NCI-H1048 (cell line): ENCODE data around the gene GTF2F2.
"Not testable (repeated sequence)": the region's sequence is repeated elsewhere in the genome, so short reads cannot be mapped to it uniquely, and the experiment has no call there.

Experiments used
- DNase-seq: peaks from one replicate; lab custom pipeline; 2025; lab: John Stamatoyannopoulos, UW

GTF2F2 gene

DNA sequence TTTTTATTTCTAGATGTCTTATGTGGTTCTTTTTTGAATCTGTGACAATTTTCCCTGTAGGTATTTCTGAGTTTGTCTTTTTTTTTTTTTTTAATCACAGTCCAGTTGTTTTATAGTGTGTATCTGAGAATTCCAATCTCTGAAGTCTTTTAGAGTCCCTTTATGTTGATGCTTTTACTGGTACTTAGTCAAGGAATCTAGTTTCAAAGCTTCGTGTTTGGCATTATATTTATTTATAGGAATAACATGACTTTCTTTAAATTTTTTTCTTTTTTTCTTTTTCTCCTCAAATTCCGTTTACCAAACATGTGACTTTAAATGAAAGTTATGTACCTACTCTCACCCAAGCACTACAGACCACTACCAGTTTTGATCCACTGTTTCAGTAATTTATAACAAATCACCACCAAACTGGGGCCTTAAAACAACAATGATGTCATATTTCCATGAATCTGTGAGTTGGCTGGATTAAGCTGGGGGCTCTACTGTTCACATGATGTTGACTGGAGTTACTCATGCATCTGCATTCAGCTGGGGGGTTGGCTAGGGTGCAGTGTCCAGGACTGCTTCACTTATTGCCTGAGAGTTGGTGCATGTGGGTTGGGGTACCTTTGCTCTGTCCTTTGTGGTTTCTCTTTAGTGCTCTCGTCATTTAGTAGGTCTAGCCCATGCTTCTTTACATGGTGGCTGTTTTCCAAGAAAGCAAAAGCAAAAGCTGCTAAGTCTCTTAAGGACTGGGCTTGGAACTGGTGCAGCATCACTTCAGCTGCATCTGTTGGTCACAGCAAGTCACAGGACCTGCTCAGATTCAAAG lies 58.2 kb downstream of the GTF2F2 start:
- DNase-seq, result no peak

DNA sequence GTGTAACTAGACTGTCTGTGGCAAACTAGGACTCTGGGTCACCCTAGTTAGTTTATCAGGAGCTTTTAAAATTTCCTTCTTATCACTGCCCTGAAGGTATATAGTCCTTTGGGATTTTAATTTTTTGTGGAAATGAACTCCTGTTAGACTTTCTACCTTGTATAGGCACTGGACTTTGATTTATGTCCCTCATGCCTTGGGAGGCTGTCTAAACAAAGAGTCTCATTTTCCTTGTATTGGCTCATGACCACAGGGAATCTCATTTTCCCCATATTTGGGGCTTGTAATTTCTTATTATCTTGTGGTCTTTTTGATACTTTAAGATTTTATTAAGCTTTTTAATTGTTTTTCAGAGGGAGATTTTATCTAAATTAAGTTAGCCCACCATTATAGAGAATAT lies 59.1 kb downstream of the GTF2F2 start:
- DNase-seq, result no peak

DNA sequence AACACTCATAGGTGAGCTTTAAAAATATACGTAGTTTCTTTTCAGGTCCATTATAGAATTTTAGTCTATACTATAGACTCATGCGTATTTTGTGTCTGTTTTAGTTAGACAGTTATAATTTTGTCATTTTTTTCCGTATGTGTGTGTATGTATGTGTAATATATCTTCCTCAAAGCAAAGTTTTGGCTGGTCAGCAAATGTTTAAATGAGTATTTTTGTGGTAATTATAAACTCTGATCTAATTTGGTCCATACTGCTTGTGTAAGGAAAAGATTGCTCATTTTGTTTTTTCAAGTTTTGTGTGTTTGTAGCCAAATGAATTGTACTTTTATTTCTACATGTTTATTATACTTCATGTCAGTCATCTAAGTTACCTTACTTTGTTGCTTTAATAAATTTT lies 60.0 kb downstream of the GTF2F2 start:
- no peak for DNase-seq

DNA sequence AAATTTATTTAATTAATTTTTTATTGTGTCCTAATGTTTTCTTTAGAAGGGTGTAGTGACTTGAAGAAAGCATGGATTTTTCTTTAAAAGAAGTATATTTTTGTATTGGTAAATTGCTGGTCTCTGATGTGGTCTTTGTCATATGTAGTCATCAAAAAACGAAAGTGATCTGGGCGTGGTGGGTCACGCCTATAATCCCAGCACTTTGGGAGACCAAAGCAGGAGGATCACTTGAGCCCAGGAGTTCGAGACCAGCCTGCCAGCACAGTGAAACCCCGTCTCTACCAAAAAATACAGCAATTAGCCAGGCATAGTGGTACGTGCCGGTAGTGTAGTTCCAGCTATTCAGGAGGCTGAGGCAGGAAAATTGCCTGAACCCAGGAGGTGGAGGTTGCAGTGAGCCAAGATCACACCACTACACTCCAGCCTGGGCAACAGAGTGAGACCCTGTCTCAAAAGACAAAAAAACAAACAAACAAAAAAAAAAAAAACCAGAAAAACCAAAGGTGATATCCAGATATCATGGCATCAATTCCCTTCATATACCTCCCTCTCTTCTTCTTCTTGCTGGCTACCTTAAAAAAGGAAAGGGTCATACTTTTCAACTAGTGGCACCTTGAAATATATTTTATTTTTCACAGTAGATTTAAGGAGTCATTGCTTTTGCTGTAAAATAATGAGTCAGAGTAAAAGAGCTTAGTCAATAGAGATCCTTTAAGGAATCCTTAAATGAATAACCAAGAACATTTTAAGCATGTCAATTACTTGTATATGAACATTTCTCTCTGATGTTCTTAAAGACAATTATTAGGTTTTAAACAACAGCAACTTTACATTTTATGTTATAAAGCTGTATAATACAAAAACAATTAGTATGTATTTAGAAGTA lies 60.6 kb downstream of the GTF2F2 start:
- no peak for DNase-seq

DNA sequence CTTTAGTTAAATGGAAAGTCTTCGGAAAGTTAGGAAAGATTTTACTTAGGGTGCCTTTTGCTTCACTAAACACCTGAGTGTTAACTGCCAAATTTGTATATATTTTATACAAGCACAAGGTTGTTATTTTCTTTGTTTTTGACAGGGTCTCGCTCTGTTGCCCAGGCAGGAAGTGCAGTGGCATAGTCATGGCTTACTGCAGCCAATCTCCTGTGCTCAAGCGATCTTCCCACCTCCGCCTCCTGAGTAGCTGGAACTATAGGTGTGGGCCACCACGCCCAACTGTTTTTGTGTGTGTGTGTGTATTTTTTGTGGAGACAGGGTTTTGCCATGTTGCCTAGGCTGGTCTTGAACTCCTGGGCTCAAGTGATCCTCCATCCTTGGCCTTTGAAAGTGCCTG lies 64.4 kb downstream of the GTF2F2 start:
- no peak for DNase-seq

DNA sequence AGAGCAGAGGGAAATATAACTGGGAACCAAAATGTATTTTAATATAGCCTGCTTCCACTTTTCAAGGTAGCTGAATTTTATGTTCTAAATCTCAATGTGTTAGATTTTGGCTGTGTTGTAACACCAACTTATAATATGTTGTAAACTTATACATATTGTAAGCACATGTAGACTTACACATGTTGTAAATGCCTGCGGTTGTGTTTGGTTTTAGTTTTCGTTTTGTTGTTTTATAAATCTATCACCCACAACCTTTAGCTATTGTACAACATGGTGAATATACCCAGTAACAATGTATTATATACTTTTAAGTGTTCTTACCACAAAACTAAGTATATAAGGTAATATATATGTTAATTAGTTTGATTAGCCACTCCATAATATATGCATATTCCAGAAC lies 65.0 kb downstream of the GTF2F2 start:
- DNase-seq, result no peak

DNA sequence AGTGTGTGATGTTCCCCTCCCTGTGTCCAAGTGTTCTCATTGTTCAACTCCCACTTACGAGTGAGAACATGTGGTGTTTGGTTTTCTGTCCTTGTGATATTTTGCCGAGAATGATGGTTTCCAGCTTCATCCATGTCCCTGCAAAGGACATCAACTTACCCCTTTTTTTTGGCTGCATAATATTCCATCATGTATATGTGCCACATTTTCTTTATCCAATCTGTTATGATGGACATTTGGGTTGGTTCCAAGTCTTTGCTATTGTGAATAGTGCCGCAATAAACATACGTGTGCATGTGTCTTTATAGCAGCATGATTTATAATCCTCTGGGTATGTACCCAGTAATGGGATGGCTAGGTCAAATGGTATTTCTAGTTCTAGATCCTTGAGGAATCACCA lies 68.8 kb downstream of the GTF2F2 start:
- not testable (repeated sequence) for DNase-seq

DNA sequence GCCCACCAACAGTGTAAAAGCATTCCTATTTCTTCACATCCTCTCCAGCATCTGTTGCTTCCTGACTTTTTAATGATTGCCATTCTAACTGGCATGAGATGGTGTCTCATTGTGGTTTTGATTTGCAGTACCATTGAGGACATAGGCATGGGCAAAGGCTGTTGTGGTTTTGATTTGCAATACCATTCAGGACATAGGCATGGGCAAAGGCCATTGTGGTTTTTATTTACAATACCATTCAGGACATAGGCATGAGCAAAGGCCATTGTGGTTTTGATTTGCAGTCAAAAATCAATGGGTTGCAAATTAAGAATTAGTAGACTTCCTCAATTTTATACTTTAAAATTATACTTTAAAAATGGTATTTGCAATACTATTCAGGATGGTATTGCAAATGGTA lies 69.2 kb downstream of the GTF2F2 start:
- not testable (repeated sequence) for DNase-seq

DNA sequence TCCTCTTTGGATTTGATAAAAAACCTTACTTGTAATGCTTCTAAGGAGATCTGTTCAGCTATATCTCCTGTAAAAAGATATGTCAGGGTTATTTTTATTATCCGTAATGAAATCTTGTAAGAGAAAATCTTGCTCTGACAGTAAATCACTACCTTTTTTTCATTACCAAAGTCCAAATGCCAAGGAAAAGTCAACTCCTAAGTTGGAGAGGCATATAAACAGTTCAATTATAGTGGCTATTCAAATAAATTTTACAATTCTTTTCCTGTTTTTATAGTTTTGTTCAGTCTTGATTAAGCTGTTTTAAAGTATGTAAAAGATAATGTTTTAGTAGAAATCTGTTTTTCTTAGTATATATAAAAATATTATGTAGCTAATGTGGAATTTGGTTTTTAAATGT lies 71.6 kb downstream of the GTF2F2 start:
- DNase-seq, result no peak

DNA sequence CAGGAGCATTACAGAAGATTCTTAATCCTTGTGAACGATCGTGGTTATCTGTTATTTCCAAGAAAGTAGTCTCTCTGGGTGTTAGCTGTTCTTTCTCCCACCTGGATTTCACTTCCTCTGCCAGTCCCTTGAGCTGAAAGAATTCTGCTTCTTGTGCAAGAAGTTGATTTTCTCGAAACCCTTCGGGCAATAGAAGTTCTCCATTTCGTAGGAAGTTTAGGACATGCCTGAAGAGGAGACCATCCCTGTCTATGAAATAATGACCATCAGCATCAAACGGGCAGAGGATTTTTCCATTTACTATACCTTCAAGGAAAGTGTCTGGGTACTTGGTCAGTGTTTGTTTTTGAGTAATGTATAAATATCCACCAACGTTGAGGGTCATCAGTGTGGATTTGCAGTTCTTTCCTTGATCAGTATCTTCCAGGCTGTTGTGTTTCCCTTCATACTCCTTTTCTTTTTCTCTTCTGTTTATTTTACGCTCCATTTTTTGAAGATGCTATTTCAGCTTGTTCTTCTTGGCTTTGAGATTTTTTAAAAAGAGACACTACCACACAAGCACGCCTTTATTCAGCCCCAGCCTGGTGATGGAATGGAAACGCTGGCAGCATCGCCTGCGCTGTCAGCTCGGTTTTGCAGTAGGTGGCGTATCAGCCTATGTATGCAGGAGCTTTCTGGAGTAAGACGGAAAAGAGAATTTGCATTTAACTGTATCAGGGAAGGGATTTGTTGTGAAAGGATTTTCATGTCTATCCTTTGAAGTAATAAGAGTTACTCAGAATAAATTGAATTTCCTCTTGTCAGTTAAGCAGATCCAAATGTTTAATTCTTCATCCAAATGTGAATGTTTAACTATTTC lies 74.0 kb downstream of the GTF2F2 start:
- DNase-seq, result no peak

DNA sequence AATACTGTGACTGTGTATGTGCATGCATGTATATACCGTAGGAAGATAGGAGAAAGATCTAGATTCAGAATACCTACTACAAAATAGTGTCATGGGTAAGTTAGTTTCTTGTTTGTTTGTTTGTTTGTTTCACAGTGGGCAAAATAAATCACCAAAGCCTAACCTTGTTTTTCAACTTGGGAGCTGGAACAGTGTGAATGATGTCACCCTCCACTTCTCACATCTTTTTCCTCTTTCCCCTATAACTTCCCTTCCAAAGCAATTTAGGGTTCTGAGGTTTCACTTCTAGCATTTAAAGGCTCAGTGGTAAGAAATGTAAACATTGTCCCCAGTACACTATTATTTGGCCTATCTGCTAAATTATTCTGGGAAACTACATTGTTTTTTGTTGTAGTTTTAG lies 75.1 kb downstream of the GTF2F2 start:
- no peak for DNase-seq

DNA sequence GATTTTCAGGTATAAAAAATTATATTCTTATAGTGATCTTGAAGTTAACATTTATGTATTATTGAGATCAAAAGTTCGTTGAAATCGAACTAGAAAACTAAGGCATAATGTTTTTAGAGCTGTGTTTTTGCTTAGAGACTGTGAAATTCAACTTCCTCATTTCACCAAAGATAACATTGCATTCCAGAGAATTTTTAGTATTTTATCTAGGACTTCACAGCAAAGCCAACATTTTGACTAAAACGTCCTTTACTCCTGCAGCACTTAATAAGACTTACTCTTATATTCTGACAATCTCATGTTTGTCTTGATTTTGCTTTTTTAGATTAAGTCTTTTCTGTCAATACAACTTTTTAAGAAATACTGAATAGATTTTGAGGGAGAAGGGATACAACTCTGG lies 75.8 kb downstream of the GTF2F2 start:
- DNase-seq, result no peak

DNA sequence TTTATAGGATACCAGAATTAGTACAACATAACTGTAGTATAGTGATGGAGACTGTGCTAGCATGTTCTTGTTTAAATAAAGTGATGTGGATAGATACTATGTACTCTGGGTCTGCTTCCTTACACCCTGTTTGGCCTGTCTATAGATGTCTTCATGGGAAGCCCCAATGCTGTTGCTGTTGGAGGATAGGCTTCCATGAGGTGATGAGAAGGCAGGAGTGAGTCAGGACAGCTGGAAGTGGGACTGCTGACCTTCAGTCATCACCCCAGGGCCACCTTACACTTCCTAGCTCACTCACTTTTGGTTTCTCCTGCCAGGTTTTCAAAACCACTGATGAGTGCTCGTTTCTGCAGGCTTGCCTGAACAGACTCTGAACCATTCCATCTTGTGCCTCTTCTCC lies 76.3 kb downstream of the GTF2F2 start:
- no peak for DNase-seq

DNA sequence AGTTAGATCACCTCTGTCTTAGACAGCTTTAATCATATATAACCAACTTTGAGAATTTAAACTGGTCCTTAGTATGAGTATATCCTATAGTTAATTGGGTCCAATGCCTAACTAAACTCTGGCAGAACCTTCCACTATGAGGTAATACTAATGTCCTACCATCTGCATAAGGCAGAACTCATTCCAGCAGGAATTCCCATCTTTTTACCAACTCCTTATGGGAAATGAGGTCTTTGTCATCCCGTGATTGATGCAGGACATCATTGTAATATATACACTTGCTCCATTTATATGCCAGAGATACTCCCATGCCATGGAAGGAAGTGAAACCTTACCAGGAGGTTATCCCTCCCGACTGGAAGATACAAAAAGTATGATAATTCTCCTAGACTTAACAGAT lies 77.7 kb downstream of the GTF2F2 start:
- no peak for DNase-seq

DNA sequence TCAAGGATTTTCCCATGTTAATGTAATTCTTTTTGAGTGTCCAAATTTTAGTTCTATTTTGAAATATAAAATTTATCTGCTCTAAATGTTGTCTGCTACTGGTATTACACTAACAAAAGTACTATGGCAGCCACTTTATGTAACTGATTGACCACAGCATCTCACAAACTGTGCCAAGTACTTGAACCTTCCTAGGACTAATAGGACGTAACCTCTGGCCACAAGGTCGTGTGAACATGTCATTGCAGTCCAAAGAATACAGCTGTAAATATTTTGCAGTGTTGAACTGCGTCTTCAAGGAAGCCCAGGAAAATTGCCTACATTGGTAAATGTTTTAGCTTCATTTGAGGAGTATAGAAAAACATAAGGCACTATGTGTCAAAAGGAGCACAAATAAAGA lies 78.6 kb downstream of the GTF2F2 start:
- no peak for DNase-seq

DNA sequence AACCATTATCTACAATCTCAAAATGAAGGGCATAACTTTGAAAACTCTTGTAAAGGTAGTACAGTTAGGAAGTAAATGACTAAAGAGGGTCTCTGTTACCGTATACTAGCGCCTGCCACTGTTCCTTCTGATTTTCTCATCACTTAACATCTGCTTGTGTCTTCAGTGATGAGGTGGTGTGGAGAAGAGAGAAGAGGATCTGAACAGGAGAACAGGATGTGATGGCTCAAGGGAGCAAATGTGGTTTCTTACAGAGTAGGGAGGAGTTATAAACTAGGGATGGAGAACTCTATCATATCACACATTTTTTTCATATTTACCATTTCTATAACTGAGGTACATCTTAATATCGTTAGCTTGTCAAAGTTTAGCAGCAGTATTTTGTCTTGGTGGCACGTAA lies 79.4 kb downstream of the GTF2F2 start:
- DNase-seq, result no peak

DNA sequence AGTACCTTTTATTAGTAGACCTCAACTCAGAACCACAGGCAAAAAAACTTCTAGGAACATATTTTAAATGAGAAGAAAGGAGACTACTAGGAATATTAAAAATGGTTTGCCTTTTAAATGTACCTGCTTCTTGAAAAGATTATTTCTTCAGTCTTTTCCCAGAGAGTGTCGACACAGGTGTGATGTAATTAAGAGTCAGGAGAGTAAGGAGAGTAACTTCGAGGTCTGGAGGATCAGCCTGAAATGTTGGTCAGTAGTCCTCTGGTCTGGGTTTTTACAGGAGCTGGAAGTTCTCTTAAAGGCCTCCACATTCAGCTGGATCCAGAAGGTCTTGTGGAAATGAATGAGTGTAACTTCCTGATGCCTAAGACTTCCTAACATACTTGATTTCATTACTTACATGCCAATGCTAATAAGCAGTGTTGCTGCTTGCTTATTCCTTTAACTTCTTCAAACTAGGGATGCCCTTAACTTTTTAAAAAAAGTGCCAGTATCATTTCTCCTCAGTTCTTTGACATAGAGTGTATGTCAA lies 80.5 kb downstream of the GTF2F2 start, which contains the start of gene KCTD4:
Gene KCTD4, minus strand, starts transcription at position 345 of the 532 bp plus-strand sequence. CDS start 6,478 bp downstream, outside the sequence.
- no peak for DNase-seq

DNA sequence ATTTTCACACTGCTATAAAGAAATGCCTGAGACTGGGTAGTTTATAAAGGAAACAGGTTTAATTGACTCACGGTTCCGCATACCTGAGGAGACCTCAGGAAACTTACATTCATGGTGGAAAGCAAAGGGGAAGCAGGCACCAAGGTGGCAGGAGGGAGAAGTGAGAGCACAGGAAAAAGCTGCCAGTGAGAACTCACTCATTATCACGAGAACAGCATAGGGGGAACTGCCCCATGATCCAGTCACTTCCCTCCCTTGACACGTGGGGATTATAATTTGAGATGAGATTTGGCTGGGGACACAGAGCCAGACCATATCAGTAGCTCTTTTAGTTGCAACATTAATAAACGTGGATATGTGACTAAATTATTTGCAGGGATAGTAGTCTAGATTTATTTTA lies 84.8 kb downstream of the GTF2F2 start:
- DNase-seq, result no peak

DNA sequence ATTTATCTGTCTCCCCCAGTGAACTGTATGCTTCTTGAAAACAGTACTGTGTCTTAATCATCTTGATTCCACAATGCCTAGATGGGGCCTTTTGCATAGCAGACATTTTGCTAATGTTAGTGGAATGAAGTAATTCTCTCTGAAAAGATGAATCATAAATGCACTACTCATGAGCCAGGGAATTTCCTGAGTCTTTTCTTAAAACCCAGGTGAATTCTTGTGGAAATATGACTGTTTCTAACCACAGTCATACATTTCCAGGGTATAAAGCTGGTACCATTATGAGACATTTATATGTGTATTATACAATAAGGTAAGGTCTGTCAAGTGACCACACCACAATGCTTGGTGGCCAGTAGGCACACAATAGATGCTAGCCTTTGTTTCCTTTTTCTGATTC lies 86.0 kb downstream of the GTF2F2 start:
- DNase-seq, result no peak

DNA sequence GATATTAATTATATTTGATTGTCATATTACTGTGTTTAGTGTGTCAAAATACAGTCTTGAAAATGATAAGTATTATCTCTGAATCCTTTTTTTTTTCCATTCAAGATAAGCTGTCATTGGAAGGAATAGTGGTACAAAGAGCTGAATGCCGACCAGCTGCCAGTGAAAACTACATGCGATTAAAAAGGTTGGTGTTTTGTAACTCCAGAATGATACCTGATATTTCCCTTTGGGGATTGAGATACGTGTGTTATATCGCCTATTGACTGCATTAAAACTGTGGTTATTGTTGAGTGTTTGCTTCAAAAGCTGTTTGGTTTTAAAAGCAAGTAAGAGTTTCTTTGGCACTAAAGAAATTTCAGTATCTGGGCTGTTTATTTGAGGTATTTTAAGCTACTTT lies 87.0 kb downstream of the GTF2F2 start:
- DNase-seq, result no peak

DNA sequence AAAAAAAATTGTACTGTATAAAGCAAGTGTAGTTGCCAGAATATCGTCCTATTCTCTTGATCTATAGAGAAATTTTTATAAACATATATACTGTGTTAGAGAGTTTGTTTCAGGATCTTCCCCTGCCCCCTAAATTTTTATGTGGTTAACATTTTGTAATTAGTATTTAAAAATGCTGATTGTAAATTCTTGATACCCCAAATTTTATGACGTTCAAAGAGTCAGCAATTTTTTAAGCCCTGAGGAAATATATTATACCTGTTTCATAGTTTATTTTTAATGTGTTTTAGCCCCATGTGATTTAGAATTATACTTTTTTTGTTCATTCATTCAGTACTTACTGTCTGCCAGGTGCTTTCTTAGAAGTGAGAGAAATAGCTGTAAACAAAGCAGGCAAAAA lies 87.8 kb downstream of the GTF2F2 start:
- no peak for DNase-seq

DNA sequence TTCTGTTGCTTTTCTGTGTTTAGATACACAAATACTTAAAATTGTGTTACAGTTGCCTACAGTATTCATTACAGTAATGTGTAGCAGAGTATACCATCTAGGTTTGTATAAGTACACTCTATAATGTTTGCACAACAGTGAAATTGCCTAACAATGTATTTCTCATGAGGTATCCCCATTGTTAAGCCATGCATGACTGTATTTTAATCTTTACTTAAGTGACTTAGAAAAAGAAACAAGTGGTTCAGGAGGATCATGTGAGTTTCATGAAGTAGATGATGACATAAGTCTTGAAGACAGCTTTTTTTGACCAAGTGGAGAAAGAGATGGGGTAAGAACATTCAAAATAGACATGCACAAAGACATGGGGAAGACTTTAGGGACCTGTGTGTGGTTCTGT lies 88.9 kb downstream of the GTF2F2 start:
- no peak for DNase-seq
